ENCODE measurements around the gene OR7C2.
"Not testable (repeated sequence)": the region's sequence is repeated elsewhere in the genome, so short reads cannot be mapped to it uniquely, and the experiment has no call there.

Gene OR7C2

DNA sequence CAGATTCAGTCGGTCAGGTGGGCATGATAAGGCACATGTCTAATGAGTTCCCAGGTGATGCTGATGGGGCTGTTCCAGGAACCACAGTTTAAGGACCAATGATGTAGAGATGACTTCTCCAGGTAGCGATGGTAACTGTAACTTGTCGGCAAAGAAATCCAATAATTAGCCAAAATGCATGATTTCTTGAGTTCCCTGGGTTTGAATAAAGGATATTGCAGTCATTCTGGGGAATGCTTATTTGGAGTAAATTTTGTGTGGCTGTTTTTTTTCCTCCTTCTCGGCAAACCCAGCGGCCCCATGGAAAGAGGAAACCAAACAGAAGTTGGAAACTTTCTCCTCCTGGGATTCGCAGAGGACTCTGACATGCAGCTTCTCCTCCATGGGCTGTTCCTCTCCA is at the start of gene OR7C2:
OR7C2 (plus strand) TSS at position 301 of the 400 bp plus-strand sequence; CDS start at position 301, 0 bp downstream.
- no peak for DNase-seq (ENCODE audit: low read depth)

DNA sequence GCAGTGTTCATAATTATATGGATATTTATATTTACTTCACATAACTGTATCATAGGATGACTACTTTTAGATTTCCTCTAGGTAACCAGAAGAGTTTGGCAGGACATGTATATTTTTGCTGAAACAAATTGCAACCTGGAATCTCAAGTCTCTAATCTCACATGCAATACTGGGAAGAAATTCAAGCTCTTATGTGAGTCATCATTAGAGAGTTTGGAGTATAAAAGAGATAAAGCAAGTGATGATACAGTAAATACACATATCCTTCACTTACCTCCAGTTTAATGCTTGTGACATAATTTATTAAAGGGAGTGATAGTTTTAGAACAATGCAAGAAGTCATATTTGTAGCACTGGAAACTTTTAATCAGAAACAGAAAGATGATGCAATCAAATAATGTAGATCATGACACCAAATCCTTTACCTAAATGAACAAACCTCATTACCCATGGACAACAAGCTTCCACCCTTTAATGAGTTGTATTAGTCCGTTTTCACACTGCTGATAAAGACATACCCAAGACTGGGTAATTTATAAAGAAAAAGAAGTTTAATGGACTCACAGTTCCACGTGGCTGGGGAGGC is 39.5 kb upstream of the OR7C2 start:
- no peak for DNase-seq (ENCODE audit: low read depth)

- DNase-seq (ENCODE audit: low read depth), result no peak
Measured at GRCh38 chr19:14906711-14907110, 34.6 kb upstream of the OR7C2 start.

DNA sequence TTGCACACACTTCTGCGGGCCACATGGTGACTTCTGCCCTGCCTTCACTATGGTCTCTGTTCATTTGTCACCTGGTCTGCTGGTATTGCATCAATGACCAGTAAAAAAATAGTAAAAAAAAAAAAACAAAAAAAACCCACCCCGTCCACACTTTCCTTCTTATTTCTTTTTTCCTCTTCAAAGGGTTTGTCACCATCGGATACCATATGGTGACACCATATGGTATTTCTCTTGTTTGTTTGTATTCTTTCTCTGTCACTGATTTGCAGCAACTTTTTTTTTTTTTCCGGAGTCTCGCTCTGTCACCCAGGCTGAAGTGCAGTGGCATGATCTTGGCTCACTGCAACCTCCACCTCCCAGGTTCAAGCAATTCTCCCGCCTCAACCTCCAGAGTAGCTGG is 26.2 kb upstream of the OR7C2 start:
- DNase-seq (ENCODE audit: low read depth), result no peak

DNA sequence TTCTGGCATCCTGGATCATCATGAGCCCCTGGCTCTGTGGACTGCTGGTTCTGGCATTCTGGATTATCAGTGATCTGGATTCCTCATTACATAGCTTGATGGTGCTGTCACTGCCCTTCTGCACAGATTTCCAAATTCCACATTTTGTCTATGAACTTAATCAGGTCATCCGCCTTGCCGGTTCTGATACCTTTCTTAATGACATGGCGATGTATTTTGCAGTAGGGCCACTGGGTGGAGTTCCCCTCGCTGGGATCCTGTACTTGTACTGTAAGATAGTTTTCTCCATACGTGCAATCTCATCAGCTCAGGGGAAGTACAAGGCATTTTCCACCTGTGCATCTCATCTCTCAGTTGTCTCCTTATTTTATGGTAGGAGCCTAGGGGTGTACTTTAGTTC is 24.4 kb upstream of the OR7C2 start:
- no peak for DNase-seq (ENCODE audit: low read depth)

DNA sequence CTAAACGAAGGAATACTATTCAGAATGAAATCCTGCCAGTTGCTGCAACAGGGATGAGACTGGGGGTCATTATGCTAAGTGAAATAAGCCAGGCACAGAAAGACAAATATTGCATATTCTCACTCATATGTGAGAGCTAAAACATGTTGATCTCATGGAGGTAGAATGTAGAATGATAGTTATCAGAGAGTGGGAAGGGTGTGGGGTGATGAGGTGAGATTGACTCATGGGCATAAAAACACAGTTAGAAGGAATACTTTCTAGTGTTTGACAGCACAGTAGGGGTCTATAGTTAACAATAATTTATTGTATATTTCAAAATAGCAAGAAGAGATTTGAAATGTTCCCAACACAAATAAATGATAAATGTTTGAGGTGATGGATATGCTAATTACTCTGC is 7.8 kb upstream of the OR7C2 start:
- no peak for DNase-seq (ENCODE audit: low read depth)

DNA sequence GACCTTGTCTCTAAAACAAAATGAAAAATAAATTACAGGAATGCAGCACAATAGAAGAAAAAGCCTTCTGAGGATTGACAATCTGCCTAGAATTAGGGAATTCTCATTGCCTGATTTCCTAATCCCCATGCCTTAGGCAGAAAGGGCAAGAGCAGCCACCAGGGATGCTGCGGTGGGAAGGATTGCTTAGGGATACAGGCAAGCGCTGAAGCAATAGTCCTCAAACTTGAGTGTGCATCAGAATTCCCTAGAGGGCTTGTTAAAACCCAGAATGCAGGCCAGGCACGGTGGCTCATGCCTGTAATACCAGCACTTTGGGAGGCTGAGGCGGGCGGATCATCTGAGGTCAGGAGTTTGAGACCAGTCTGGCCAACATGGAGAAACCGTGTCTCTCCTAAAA is 1.0 kb upstream of the OR7C2 start:
- DNase-seq (ENCODE audit: low read depth), result no peak

GRCh38 chr19:14943601-14944000 is 2.3 kb downstream of the OR7C2 start:
- DNase-seq (ENCODE audit: low read depth), result no peak

DNA sequence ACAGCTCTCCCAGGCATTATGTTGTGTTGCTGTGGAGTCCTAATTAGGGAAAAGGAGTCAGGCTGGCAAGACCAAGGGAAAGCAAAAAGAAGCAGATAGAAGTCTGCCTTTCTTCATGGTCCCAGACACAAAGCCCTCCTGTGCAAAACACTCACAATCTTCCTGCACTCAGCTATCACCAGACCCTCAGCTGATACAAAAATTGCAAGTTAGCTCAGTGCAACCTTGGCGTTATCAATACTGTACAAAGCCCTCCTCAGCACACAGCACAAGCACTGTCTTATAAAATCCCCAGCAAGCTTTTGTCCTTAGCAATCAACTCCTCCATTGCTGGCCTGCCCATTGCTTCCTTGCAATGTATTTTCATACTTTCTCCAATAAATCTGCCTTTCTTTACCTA is 3.2 kb downstream of the OR7C2 start:
- DNase-seq (ENCODE audit: low read depth), result no peak

DNA sequence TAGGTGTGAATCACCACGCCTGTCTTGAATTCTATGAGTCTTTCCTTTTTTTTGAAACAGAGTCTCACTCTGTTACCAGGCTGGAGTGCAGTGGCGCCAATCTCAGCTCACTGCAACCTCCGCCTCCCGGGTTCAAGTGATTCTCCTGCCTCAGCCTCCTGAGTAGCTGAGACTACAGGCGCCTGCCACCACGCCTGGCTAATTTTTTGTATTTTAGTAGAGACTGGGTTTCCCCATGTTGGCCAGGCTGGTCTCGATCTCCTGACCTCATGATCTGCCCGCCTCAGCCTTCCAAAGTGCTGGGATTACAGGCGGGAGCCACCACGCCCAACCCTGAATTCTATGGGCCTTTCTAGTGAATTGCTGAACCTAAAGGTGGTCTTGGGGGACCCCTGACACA is 8.1 kb downstream of the OR7C2 start:
- DNase-seq (ENCODE audit: low read depth), result not testable (repeated sequence)

DNA sequence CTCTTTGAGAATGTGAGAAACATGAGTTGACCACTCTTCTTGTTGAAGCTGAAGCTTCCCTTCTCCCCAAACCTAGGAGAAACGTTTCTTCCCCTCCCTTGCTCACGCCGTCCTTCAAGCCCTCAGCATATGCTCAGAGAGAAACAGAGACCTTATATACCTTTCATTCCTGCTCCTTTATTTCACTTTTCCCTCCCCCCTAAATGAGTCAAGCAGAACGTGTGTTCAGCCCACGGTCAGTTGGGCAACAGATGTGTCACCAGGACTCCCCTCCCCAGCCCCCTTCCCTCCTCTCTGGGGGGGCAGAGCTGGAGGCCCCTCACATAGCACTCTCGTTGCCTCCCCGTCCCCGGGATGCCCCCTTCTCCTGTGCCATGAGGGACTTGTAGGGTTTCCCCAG is 8.6 kb downstream of the OR7C2 start:
- DNase-seq (ENCODE audit: low read depth), result no peak

- DNase-seq (ENCODE audit: low read depth), result no peak
Measured at GRCh38 chr19:14950421-14950820, 9.1 kb downstream of the OR7C2 start.

DNA sequence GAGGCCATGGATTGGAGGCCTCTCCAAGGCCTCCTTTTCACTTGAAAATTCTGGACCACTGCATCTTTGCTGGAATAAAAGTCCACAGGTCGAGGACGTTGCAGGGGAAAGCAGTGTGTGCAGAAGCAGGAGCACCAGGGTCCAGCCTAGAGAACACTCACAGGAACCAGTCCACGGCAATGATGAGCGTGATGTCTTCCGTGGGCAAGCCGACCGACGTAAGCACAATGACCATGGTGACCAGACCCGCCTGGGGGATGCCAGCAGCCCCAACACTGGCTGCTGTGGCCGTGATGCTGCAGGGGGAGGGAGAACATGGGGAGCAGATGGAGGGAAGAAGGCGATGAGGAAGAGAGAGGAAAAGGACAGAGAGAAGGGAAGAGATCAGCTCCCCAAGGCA is 11.5 kb downstream of the OR7C2 start:
- no peak for DNase-seq (ENCODE audit: low read depth)

DNA sequence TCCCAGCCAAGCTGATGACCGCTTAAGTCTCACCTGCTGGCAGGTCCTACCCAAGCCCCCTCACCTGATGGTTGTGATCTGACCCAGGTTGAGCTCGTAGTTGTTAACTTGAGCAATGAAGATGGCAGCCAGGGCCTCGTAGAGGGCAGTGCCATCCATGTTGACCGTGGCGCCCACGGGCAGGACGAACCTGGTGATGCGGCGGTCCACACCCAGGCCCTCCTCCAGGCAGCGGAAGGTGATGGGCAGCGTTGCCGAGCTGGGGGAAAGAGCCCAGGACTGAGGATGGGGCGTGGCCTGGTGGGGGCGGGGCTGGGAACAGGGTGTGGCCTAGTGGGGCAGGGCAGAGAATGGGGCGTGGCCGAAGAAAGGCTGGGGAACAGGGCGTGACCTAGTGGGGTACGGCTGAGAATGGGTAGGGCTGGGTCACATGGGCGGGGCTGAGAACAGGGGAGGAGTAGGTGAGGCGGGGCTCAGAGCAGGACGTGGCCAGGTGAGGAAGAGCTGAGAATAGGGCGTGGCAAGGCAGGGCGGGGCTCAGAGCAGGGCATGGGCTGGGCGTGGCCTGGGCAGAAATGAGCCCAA is 12.9 kb downstream of the OR7C2 start:
- DNase-seq (ENCODE audit: low read depth), result no peak

DNA sequence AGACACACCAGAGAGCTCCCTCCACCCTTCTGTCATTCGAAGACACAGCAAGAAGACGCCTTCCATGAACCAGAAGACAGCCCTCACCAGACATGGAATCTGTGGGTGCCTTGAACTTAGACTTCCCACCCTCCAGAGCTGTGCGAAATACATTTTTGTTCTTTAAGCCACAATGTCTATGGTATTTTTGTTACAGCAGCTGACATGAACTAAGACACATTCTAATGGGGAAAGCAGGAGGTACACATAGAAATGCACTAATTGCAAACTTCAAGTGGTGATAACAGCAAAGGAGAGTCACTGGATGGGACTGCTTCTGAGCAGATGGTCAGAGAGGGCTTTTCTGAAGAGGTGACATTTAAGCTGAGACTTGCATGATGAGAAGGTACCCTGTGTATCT is 16.2 kb downstream of the OR7C2 start:
- DNase-seq (ENCODE audit: low read depth), result no peak

- DNase-seq (ENCODE audit: low read depth), result no peak
Measured at GRCh38 chr19:14959263-14959662, 18.0 kb downstream of the OR7C2 start.

- DNase-seq (ENCODE audit: low read depth), result no peak
Measured at GRCh38 chr19:14961956-14962685, 20.8 kb downstream of the OR7C2 start.

DNA sequence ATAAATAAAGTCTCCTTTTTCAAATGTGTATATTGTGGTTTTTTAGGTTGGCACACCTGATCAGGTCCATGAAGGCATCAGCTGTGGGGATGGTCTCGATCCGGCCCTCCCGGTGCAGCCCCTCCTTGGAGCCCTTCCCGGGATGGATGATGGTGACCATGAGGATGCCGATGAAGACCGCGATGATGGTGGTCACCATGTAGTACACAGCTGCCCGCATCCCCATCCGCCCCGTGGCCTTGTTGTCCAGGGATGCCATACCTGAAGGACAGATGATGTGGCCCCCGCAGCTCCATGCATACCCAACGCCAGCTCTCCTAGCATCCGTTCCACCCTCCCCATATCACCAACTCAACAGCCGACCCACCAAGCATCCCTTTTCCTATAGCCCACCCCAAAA is 27.0 kb downstream of the OR7C2 start:
- no peak for DNase-seq (ENCODE audit: low read depth)

DNA sequence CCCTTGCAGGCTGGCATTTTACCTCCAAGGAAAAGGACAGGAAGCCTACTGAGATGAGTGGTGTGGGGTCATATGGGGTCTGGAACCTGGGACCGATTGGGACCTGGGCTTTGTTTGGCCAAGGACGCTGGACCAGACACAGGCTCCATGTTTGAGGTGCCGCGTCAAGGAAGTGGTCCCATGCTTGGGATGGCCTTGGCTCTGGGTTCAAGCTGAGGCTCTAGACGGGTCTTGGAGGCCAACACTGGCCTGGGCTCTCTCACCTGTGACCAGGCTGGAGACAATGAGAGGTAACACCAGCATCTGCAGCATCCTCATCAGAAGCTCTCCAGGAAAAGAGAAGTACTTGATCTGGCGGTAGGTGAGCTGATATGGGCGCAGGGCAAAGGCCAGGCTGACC is 30.2 kb downstream of the OR7C2 start:
- DNase-seq (ENCODE audit: low read depth), result no peak

DNA sequence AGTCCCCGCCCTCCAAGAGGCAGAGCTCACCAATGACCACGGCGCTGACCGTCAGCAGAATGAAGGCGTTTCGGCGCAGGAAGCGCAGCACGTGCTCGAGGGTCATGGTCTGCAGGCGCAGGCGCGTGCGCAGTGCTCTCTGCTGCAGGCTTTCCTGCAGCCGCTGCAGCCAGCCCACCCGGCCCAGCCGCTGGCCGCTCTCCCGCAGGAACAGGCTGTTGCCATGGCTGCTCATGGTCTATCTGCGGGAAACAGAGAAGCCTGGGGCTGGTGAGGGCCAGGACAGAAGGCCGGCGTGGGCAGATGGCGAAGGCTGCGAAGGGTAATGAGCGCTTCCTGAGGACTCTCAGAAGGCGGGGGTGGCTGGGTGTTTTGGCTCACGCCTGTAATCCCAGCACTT is 31.4 kb downstream of the OR7C2 start:
- no peak for DNase-seq (ENCODE audit: low read depth)

DNA sequence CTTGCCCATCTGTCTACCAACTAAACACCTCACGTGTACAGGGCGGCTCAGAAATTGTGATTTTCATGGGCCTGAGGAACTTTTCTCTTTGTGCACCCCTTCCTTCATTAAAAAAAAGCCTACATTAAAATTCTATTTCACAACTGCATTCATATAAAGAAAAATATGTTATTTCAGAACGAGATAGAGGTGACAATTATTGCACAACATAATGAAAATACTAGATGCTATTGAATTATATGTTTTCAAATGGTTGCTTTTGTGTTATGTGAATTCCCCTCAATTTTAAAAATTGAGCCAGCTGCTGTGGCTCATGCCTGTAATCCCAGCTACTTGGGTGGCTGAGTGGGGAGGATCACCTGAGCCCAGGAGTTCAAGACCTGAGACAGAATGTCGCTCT is 33.2 kb downstream of the OR7C2 start:
- DNase-seq (ENCODE audit: low read depth), result no peak

DNA sequence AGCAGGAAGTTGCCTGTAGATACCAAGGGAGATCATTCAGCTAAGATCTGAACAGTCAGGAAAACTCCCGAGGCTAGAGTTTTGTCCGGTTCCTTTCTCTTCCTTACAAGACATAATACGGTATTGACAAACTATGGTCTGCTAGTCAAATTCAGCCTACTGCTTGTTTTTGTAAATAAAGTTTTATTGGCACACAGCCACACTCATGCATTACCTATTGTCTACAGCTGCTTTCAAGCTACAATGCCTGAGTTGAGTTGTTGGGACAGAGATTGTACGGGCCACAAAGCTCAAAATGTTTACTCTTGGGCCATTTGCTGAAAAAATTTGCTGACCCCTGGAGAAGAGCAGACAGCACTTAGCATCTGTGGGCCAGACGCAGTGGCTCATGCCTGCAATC is 35.8 kb downstream of the OR7C2 start:
- DNase-seq (ENCODE audit: low read depth), result no peak

GRCh38 chr19:14978161-14978776 is 37.0 kb downstream of the OR7C2 start:
- DNase-seq (ENCODE audit: low read depth), result no peak
